HG03521 (cell line): ENCODE results near the gene TNFAIP8L3.

Source experiments
- ATAC-seq: cut with Tn5 transposase; IDR thresholded peaks from one replicate; pipeline ENCODE4 v1.9.1; 2021; ENCODE audit warnings: mild to moderate bottlenecking, moderate library complexity; ENCODE audit not compliant: unreplicated experiment

Gene TNFAIP8L3

GRCh38 chr15:51092480-51093040, 2.1 kb downstream of the TNFAIP8L3 start:
- no peak for ATAC-seq

GRCh38 chr15:51090753-51091152, 4.0 kb downstream of the TNFAIP8L3 start:
- ATAC-seq: no peak

- ATAC-seq: no peak
Measured at GRCh38 chr15:51089699-51090453, 4.8 kb downstream of the TNFAIP8L3 start.

DNA sequence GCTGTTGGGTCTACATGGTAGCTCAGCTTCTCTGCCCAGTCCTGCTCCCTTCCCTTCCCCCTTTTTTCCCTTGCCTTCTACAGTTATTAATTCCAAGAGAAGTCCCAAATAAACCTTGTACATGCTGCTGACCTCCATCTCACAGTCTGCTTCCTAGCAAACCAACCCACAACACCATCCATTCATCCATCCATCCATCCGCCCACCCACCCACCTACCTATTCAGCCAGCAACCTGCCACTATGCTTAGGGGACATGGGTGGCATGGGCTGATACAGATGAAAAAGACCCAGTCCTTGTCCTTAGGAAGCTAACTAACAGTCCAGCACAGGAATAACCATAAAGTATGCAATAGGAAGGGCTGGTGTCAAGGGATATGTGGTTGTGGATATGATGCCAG, 5.7 kb downstream of the TNFAIP8L3 start:
- no peak for ATAC-seq

DNA sequence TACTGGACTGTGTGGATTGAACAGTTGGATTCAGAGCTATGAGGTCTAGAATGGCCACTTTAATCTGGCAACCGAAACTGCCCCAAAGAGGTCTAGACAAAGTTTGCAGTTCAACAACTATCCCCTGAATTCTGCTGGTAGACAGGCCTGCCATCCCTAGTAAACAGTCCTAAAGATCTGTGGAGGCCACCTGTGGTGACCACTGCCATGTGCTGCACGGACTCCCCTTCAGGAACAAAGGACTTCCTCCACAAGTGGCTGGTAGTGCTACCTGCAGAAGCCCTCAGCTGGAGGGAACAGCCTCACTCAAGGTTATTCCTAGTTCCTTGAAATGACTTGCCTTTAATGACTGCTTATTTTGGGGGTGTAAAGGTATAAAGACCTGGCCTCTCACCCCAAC, 6.1 kb downstream of the TNFAIP8L3 start:
- no peak for ATAC-seq

GRCh38 chr15:51087513-51087912, 7.2 kb downstream of the TNFAIP8L3 start:
- no peak for ATAC-seq

GRCh38 chr15:51086409-51086808, 8.3 kb downstream of the TNFAIP8L3 start:
- no peak for ATAC-seq

- ATAC-seq: no peak
Measured at GRCh38 chr15:51085764-51086163, 8.9 kb downstream of the TNFAIP8L3 start.

GRCh38 chr15:51083641-51084166, 11.0 kb downstream of the TNFAIP8L3 start:
- no peak for ATAC-seq

GRCh38 chr15:51082246-51082645, 12.5 kb downstream of the TNFAIP8L3 start:
- ATAC-seq: no peak

GRCh38 chr15:51080286-51080685, 14.4 kb downstream of the TNFAIP8L3 start:
- no peak for ATAC-seq

DNA sequence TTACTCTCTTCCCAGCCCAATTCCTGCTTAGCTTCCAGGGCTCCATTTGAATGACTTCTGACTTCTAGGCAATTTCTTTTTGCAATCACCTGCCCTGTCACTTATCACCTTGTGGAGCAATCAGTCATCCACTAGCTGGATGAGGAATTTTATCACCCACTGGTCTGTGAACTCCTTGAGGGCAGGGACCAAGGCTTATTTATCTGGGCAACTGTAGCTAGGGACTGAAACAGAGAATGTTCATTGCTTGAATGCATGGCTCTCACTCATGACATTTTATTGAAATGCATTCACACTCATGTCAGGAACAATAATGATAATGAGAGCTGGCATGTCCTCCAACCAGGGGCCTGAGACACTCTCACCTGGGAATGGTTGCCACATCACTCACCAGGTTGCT, 15.5 kb downstream of the TNFAIP8L3 start:
- no peak for ATAC-seq

DNA sequence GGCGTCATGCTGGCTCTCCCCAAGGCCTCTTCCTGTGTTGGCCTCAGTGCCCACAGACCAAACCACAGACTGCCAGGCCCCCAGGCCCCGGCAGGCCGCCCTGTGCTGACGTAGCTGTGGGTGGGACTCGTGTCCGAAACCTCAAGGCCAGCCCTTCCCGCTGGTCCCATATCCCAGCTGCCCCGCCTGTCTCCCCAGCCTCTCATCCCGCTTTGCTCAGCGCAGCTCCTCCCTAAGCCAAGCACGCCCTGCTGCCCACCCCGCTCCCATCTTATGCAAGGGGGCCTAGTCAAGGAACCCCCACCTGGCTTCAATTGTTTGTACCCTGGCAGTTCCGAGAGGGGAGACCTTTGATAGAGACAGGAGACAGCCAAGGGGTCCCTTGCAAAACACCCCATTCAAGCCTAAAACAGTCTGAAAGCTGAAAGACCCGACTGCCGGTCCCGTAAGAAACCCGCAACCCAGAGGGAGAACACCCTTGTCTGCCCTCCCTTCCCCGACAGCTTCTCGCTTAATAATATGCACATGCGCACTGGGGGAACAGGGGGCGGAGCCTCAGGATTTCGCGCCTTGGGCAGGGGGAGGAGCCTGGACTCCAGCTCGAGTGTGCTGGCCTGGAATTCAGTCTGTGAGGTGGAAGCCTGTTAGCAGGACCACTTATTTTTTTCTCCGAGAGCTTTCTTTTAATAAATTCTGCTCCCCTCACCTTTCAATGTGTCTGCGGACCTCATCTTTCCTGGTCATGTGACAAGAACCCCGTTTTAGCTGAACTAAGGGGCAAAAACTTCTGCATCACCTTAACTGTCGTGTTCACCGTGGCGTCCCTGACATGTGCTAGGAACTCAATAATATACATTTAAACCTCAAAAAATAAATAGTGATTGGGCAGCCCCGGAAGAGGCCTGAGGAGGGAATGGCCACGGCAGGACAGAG, 17.2 kb downstream of the TNFAIP8L3 start:
- ATAC-seq: no peak

GRCh38 chr15:51076524-51077220, 18.0 kb downstream of the TNFAIP8L3 start:
- no peak for ATAC-seq

GRCh38 chr15:51075826-51076523, 18.7 kb downstream of the TNFAIP8L3 start:
- ATAC-seq: no peak

DNA sequence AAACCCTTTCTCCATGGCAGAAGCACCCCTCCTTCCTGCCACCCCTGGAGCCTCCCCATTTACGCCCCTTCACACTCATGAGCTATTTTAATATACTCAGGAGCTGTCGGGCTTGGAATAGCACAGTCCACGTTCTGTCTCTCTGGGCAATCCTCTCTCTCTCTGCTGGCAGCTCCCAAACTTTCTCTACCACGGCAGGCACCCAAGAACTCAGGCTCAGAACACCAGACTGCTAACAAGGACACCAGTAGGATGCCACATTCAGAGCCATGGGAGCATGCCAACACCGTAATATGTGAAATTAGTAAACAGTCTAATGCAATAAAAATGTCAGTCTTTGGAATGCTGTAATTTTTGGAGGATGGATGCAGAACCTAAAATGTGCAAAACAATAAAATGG, 19.3 kb downstream of the TNFAIP8L3 start:
- ATAC-seq: no peak

DNA sequence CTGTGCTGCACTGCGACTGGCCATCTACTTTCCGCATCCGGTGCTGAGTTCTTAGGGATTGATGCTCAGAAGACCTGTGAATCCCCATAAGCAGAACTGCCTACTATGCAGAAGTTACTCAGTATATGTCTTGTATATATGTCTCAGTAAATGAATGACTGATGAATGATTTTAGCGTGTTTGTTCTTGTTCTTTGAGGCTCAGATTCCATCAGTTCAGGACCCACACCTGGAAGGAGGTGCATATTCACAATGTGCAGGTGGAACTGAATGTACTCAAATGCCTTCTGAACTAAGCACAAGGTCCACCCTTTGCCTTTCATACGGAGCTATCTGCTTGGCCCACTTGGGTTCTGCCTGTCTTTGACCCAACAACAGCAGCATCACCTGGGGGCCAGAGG, 19.8 kb downstream of the TNFAIP8L3 start:
- no peak for ATAC-seq

- ATAC-seq: no peak
Measured at GRCh38 chr15:51071578-51071977, 23.1 kb downstream of the TNFAIP8L3 start.

DNA sequence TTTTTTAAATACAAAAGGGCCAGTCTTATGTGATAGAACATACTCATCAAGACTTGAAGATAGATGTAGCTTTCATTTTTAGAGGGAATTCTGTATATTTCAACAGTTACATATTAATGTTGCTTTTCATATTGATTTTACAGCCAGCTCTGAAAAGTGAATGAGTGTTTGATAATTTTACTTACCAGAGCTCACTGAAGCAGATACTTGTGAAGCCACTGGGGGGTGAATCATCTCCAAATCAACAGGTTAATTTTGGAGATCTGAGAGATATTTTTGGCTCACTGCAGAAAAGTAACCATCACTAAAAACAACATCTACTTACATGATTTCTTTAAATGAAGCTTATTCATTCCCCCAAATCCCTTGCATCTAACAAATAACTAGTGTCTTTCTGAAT, 24.7 kb downstream of the TNFAIP8L3 start:
- no peak for ATAC-seq

- ATAC-seq: no peak
Measured at GRCh38 chr15:51067510-51067909, 27.2 kb downstream of the TNFAIP8L3 start.
